ENCODE measurements around the gene NHLRC4.

NHLRC4 gene

DNA sequence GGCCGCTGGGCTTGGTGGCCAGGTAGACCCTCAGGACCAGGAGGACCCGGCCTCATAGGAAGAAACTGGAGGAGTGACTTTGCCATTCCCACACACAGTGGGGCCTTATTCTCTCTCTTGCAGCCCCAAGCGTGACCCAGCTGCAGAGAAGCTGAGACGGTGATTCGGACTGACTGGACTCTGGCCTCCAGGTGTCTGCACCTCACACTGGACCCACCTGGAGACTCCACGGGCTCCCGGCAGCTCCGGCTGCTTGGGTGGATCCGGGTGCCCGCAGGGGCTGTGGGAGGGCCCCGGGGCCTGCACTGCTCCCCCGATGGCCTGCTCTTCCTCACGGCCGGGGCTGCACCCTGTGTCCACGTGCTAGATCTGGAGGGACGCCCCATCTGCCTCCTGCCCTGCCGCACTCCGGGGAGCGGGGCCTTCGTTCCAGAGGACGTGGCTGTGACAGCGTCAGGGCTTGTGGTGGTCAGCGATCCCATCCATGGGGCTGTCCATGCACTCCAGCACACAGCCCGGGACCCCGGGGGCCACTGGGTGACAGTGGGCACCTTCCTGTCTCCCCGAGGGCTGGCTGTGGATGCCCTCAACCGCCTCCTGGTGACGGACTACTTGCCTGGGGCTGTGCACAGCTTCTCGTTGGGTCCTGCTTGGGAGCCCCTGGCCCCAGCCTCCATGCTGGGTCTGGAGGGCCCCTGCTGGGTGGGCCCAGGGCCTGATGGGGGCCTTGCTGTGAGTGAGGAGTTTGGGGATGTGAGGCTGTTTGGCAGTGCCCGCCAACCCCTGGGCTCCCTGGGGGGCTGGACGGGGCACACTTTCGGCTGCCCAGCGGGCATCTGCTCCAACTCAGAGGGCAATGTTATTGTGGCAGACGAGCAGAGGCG lies 810 bp downstream of the NHLRC4 start:
- DNase-seq: no peak

DNA sequence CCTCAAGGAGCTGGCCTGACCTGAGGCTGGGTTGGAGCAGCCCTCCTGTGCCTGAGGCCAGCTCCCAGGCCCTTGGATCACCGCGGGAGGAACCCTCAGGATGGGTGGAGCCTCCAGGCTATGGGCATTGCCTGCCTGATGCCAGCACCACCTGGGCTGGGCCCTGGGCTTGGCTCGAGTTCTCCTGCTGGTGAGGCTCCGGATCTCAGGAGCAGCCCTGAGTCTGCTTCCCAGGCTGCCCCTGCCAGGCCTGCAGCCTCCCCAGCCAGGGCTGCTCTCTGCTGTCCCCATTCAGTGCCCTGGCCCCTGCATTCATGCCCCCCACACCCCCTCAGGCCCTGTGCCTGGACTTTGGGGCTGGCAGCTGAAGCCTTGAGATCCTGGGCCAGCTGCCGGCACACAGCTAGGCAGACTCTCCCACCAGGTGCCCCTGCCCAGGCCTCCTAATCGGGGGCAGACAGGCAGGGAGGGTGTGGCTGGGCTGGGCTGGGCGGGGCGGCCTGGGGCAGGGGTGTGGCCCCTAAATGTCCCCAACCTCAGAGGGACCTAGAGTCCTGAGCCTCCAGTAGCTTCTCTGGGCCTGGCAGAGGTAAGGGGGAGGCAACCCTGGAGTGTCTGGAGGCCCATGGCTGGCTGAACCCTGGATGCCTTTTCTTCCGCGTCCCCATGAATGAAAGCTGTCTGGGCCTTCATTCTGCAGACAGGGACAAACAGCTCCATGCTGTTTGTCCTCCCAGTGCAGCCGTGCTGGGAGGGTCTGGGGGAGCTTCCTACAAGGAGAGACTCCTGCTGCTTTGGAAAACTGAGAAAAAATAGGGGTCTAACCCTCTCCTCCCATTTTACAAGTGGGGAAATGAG lies 1.8 kb downstream of the NHLRC4 start:
- no peak for DNase-seq

GRCh38 chr16:569445-570254 lies 2.8 kb downstream of the NHLRC4 start, which contains the start of gene PIGQ:
Gene PIGQ (plus strand): TSS chr16:569968. CDS start chr16:574075, 4,107 bp downstream.
- peak in 1 of 2 experiments; percentile 55 for DNase-seq

GRCh38 chr16:572865-573650 lies 6.3 kb downstream of the NHLRC4 start:
- DNase-seq: no peak

DNA sequence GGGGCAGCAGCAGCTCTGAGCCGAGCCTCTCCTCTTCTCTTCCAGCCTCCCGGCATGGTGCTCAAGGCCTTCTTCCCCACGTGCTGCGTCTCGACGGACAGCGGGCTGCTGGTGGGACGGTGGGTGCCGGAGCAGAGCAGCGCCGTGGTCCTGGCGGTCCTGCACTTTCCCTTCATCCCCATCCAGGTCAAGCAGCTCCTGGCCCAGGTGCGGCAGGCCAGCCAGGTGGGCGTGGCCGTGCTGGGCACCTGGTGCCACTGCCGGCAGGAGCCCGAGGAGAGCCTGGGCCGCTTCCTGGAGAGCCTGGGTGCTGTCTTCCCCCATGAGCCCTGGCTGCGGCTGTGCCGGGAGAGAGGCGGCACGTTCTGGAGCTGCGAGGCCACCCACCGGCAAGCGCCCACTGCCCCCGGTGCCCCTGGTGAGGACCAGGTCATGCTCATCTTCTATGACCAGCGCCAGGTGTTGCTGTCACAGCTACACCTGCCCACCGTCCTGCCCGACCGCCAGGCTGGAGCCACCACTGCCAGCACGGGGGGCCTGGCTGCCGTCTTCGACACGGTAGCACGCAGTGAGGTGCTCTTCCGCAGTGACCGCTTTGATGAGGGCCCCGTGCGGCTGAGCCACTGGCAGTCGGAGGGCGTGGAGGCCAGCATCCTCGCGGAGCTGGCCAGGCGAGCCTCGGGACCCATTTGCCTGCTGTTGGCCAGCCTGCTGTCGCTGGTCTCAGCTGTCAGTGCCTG lies 7.4 kb downstream of the NHLRC4 start:
- DNase-seq: no peak

DNA sequence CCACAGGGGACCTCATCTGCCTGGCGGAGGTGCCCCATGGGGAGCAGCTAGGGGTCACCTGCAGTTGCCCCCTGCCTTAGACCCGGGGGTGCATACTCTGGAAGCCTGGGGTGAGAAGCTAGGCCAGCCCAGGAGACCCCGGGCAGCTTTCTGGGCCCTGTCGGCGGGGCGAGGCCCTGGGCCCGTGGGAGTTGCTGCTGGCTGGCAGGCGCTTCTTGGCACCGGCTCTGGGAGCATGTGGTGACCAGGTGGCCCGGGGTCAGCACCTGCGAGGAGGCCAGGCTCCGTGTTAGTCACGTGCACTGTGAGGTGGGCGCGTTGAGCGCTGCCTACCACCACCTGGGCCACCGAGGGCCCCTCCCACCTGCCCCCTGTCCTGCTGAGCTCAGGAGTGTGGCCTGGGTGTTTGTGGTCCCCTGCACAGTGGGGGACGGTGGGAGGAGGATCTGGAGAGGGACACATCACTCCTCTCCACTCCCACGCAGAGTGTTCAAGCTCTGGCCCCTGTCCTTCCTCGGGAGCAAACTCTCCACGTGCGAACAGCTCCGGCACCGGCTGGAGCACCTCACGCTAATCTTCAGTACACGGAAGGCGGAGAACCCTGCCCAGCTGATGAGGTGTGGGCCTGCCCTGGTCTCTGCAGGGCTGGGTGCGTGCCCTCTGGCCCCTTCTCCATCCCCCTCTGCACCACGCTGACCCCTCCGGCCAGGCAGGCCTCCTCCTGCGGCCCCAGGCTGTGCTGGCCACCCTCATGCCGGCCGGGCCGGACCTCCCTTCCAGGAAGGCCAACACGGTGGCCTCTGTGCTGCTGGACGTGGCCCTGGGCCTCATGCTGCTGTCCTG lies 8.8 kb downstream of the NHLRC4 start:
- DNase-seq: no peak

GRCh38 chr16:576197-576822 lies 9.5 kb downstream of the NHLRC4 start:
- no peak for DNase-seq

DNA sequence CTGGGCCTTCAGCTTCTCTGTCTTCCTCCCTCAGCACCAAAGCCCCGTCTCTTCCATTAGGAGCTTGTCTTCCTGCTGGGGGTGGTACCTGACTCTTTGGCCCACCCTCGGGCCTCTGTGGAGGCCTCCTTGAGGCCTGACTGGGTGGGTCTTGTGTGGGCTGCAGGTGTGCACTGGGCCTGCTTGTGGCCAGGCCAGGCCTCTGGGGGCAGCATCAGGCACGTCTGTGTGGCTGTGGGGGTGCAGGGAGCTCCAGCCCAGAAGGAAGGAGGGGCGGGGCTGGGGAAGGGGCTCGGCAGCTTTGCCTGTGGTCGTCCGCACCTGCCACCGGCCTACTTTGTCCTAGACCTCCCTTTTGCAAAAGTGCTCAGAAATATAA lies 10.0 kb downstream of the NHLRC4 start:
- no peak for DNase-seq

GRCh38 chr16:577796-578195 lies 11.0 kb downstream of the NHLRC4 start:
- DNase-seq: no peak

DNA sequence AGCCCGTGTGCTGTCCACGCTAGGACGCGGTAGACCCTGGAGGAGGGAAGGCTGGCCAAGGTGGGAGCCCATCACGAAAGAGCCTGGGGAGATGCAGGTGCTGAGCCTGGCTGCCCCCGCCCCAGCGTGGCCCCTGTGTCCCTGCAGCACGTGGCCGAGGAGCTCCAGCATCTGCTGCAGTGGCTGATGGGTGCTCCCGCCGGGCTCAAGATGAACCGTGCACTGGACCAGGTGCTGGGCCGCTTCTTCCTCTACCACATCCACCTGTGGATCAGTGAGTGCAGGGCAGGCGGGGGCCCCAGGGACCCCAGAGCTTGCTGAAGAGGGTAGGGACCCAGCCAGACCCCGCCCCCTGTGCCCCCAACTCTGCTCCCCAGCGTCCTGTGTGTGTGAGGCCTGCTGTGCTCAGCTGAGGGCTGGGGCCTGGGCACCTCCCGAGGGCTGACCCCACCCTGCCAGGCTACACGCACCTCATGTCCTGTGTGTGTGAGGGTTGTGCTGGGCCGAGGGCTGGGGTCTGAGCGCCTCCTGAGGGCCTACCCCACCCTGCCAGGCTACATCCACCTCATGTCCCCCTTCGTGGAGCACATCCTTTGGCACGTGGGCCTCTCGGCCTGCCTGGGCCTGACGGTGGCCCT lies 11.5 kb downstream of the NHLRC4 start:
- DNase-seq: no peak

DNA sequence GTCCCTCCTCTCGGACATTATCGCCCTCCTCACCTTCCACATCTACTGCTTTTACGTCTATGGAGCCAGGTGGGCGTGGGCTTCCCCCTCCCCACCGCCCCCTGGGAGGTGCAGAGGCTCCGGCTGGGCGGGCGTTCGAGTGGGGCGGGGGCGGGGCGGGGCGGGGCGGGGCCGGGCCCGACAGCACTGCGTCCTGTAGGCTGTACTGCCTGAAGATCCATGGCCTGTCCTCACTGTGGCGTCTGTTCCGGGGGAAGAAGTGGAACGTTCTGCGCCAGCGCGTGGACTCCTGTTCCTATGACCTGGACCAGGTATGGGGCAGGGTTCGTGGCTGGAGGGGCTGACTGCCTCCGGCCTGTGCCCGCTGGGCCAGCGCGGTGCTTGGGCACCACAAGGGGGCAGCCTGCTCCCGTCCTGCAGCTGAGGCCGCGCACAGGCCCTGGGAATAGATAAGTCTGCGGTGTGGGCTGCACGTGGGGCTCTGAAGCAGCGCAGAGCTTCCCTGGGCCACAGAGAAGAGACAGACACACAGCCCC lies 12.1 kb downstream of the NHLRC4 start:
- DNase-seq: peak; percentile 37 to 60

DNA sequence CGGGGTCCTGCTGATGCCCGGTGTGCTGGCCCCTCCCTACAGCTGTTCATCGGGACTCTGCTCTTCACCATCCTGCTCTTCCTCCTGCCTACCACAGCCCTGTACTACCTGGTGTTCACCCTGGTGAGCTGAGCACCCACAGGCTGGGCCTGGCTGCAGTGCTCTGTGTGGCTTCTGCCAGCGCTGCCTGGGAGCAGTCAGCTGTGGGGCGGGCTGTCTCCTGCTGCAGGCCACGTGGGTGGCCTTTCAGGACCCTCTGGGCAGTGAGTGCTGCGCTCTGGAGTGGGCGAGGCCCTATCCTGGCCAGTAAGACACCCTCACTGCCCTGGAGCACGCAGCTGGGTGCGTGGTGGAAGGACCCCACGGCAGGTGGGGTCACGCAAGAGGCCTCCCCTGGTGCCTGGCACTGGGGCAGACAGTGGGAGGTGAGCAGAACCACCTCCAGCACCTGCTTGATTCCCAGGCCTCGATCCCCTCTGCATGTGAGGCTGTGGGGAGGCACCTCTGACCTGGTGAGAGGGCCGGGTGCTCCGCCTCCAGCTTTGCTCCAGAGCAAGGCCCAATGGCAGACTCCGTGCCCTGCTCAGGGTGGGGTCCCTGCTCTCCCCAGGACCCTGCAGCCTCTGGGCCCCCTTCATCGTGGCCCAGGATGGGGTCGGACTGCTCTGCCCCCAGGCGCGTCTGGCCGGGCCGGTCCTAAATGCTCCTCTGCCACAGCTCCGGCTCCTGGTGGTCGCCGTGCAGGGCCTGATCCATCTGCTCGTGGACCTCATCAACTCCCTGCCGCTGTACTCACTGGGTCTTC lies 13.5 kb downstream of the NHLRC4 start:
- no peak for DNase-seq

DNA sequence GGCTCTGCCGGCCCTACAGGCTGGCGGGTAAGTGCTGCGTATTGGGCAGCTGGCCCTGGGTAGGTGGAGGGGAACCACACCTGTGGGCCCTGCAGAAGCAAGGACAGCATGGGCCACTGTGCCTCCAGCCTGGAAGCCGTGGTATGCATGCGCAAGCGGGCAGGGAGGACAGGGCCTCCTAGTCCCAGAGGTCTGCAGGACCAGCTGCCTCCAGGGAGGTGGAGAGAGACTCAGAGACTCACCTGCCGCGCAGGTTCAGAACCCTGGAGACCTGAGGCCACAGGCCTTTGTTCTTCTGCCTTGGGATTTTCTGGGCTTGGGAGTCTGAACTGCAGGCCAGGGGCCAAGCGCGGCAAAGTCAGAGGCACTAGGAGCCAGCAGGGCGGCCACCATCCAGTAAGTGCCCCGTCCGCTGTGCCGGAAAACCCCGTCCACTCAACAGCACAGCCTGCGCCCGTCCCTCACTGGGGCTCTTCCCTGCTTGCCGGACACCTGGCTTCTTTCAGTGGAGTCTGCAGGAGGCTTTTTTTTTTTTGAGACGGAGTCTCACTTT lies 14.2 kb downstream of the NHLRC4 start:
- no peak for DNase-seq

DNA sequence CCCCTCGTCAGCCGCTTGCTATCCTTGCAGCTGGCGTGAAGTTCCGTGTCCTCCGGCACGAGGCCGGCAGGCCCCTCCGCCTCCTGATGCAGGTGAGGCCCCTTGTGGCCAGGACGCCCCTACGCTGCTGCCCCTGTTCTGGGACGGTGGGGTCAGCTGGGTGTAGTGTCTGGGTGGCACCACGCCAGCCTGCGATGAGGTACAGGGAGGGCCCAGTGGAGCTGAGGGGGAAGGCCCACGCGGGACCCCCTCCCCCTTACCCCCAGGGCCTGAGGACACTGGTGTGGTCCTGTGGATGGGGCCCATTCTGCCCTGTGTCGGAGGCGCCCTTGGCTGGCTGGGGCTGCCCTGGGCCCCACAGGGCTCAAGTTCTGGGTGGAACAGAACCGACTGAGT lies 15.4 kb downstream of the NHLRC4 start:
- DNase-seq: no peak

GRCh38 chr16:582614-583331 lies 16.0 kb downstream of the NHLRC4 start:
- DNase-seq: no peak

DNA sequence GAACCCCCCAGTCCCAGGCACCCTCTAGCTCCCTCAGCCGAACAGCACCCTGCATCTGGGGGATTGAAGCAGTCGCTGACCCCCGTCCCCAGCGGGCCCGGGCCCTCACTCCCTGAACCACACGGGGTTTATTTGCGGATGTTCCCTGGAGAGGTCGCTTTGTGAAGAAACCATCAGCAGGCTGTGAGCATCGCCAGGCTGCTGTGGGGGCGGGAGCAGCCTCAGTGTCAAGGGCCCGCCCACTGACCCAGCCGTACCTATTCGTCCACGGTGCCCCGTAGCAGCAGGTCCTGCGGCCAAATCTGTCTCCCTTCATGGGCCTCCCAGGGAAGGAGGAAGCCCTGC lies 16.6 kb downstream of the NHLRC4 start:
- no peak for DNase-seq

Measured in NCI-H2081 (cell line).